Activated B cell treated with CpG ODN at 0.5 μM for 24 hours (primary cell): ENCODE data around the gene NKD2. TPM values are rescaled to one million over a fixed set of nuclear protein-coding genes. Genes with fewer than 3 reads are reported as not detected.

Experiments
- ATAC-seq: fragments of 200-7000 bp; cut with Tn5 transposase; one replicate; pipeline ENCODE4 v1.10.0; 2021; ENCODE audit warnings: low read depth, mild to moderate bottlenecking, moderate library complexity
- CTCF ChIA-PET: fragments of 350-600 bp; sonication (Branson Sonifier 250); formaldehyde crosslinking; loops from one replicate; lab custom pipeline; 2021; ENCODE audit warnings: antibody characterized with exemption; lab: Charles Lee
- POLR2A ChIA-PET: fragments of 350-600 bp; sonication (Branson Sonifier 250); formaldehyde crosslinking; loops from one replicate; lab custom pipeline; 2021; ENCODE audit warnings: antibody characterized with exemption; lab: Charles Lee
- DNase-seq: peaks from one replicate; pipeline ENCODE4 v3.0.0; 2022
- H3K27ac Mint-ChIP-seq: one replicate; pipeline ENCODE4 v1.8.0; 2020; ENCODE audit warnings: mixed read lengths
- H3K27me3 Mint-ChIP-seq: one replicate; pipeline ENCODE4 v1.8.0; 2021; ENCODE audit warnings: mixed read lengths
- H3K36me3 Mint-ChIP-seq: one replicate; pipeline ENCODE4 v1.8.0; 2021; ENCODE audit warnings: low read depth, mixed read lengths
- H3K4me1 Mint-ChIP-seq: one replicate; pipeline ENCODE4 v1.8.0; 2021; ENCODE audit warnings: mixed read lengths
- H3K4me3 Mint-ChIP-seq: one replicate; pipeline ENCODE4 v1.8.0; 2020; ENCODE audit warnings: mild to moderate bottlenecking, mixed read lengths
- H3K9me3 Mint-ChIP-seq: one replicate; pipeline ENCODE4 v1.8.0; 2020; ENCODE audit warnings: mixed read lengths
- CTCF ChIP-seq: fragments of 200-600 bp; IDR thresholded peaks from one replicate; pipeline ENCODE4 v1.8.0; 2022; ENCODE audit warnings: antibody characterized with exemption, mild to moderate bottlenecking
- intact Hi-C: fragments of 100-400 bp; cut with micrococcal nuclease; formaldehyde crosslinking; loops from one replicate; pipeline ENCODE4 v1.15.1; 2024
- total RNA-seq: library from RNA; stranded (reverse); gene quantifications from 2 replicates; pipeline ENCODE4 v1.2.3, GENCODE V29; 2022

The NKD2 gene
- total RNA-seq, 1 donor from 2014 or later = 0.16 TPM

- H3K27me3 Mint-ChIP-seq = peaks cover 14% of the 10 kb centered on the region
- H3K4me1 Mint-ChIP-seq = no peaks in the 10 kb centered on the region
- no peak for ATAC-seq
- H3K27ac Mint-ChIP-seq = no peak overlapping the region
- no peaks in the 10 kb centered on the region for H3K36me3 Mint-ChIP-seq
- no peak for DNase-seq
- POLR2A ChIA-PET = no interaction called here
- no peaks in the 10 kb centered on the region for H3K9me3 Mint-ChIP-seq
- CTCF ChIA-PET = interaction anchor here (0.7 kb wide), 1 partner anchor 65 kb away, joined by 4 read pairs; no protein-coding TSS in a partner anchor
- no peak for TF ChIP-seq CTCF
- H3K4me3 Mint-ChIP-seq = no peak overlapping the region
- intact Hi-C loops = no loop called here
Observed at GRCh38 chr5:997001-997474, 11.6 kb upstream of the NKD2 start.

- H3K27me3 Mint-ChIP-seq = peaks cover 13% of the 10 kb centered on the region
- H3K9me3 Mint-ChIP-seq = no peaks in the 10 kb centered on the region
- H3K27ac Mint-ChIP-seq = no peak overlapping the region
- DNase-seq = no peak
- ChIA-PET CTCF (no interaction called here), POLR2A (no interaction called here)
- H3K4me1 Mint-ChIP-seq = no peaks in the 10 kb centered on the region
- H3K4me3 Mint-ChIP-seq = no peak overlapping the region
- intact Hi-C loops = no loop called here
- ATAC-seq = no peak
- H3K36me3 Mint-ChIP-seq = no peaks in the 10 kb centered on the region
- no peak for TF ChIP-seq CTCF
Observed at GRCh38 chr5:997711-998110, 10.9 kb upstream of the NKD2 start.

GRCh38 chr5:998246-999031 lies 10.2 kb upstream of the NKD2 start:
- ChIA-PET CTCF (no interaction called here), POLR2A (no interaction called here)
- H3K27ac Mint-ChIP-seq = no peak overlapping the region
- no peaks in the 10 kb centered on the region for H3K9me3 Mint-ChIP-seq
- TF ChIP-seq CTCF = no peak
- no peaks in the 10 kb centered on the region for H3K36me3 Mint-ChIP-seq
- no peak overlapping the region for H3K4me3 Mint-ChIP-seq
- peaks cover 15% of the 10 kb centered on the region for H3K27me3 Mint-ChIP-seq
- intact Hi-C loops = no loop called here
- no peak for DNase-seq
- H3K4me1 Mint-ChIP-seq = peaks cover 1% of the 10 kb centered on the region
- no peak for ATAC-seq

GRCh38 chr5:999032-999501 lies 9.5 kb upstream of the NKD2 start:
- no peaks in the 10 kb centered on the region for H3K9me3 Mint-ChIP-seq
- H3K4me1 Mint-ChIP-seq = peaks cover 6% of the 10 kb centered on the region
- ChIA-PET POLR2A (no interaction called here), CTCF (no interaction called here)
- intact Hi-C loops = no loop called here
- H3K36me3 Mint-ChIP-seq = no peaks in the 10 kb centered on the region
- no peak for TF ChIP-seq CTCF
- H3K4me3 Mint-ChIP-seq = no peak overlapping the region
- no peak overlapping the region for H3K27ac Mint-ChIP-seq
- peaks cover 19% of the 10 kb centered on the region for H3K27me3 Mint-ChIP-seq
- ATAC-seq (no peak), DNase-seq (no peak)

GRCh38 chr5:999724-1000123 lies 8.9 kb upstream of the NKD2 start:
- intact Hi-C loops = loop anchor here (10.0 kb wide), 1 partner anchor 645 kb away; no protein-coding TSS in a partner anchor
- no peak overlapping the region for H3K27ac Mint-ChIP-seq
- peaks cover 6% of the 10 kb centered on the region for H3K4me1 Mint-ChIP-seq
- H3K4me3 Mint-ChIP-seq = no peak overlapping the region
- no peak for TF ChIP-seq CTCF
- no peaks in the 10 kb centered on the region for H3K36me3 Mint-ChIP-seq
- CTCF ChIA-PET = no interaction called here
- POLR2A ChIA-PET = no interaction called here
- DNase-seq (no peak), ATAC-seq (no peak)
- H3K27me3 Mint-ChIP-seq = peaks cover 22% of the 10 kb centered on the region
- no peaks in the 10 kb centered on the region for H3K9me3 Mint-ChIP-seq
